Transverse colon (tissue), 4 donors: Measurements from ENCODE around the gene CHIT1. TPM values are rescaled to one million over a fixed set of nuclear protein-coding genes. Genes with fewer than 3 reads are reported as not detected.
A peak's percentile ranks its signal among the peaks of the same experiment; 100 is the strongest.

Experiments
- DNase-seq: peaks from one replicate; pipeline ENCODE4 v3.0.0-alpha.2; 2019
- H3K27ac ChIP-seq, 4 donors: fragments of 200-600 bp; sonication (generic); 2 replicates each; pipeline ENCODE4 v1.5.1; 2016 to 2018; ENCODE audit warnings: inconsistent platforms in 4 of 4
- H3K27me3 ChIP-seq: fragments of 200-600 bp; sonication (generic); 2 replicates; pipeline ENCODE4 v1.5.1; 2017; ENCODE audit warnings: inconsistent platforms
- H3K36me3 ChIP-seq, 4 donors: fragments of 200-600 bp; sonication (generic); 2 replicates each; pipeline ENCODE4 v1.5.1; 2017 to 2019; ENCODE audit warnings: inconsistent platforms in 4 of 4
- H3K4me1 ChIP-seq, 4 donors: fragments of 200-600 bp; sonication (generic); 2 replicates each; pipeline ENCODE4 v1.5.1; 2017 to 2020; ENCODE audit warnings: inconsistent platforms in 4 of 4
- H3K4me3 ChIP-seq, 4 donors: fragments of 200-600 bp; sonication (generic); 1 replicate in 1 of 4; 2 replicates in 3 of 4; pipeline versions ENCODE4 v1.5.1 to v1.6.1; 2017 to 2019; ENCODE audit warnings: inconsistent platforms in 4 of 4
- H3K9me3 ChIP-seq, 2 donors: fragments of 200-600 bp; sonication (generic); 2 replicates each; pipeline ENCODE4 v1.5.1; 2017 to 2019; ENCODE audit warnings: inconsistent platforms in 2 of 2
- EP300 ChIP-seq: sonication (generic); formaldehyde crosslinking; IDR thresholded peaks from one replicate; pipeline ENCODE4 v1.6.1; 2017; ENCODE audit warnings: antibody characterized with exemption, low read depth
- POLR2A ChIP-seq: fragments of 450-650 bp; IDR thresholded peaks from one replicate; pipeline ENCODE4 v1.6.1; 2016; ENCODE audit warnings: antibody characterized with exemption, mild to moderate bottlenecking, moderate library complexity
- POLR2AphosphoS5 ChIP-seq, 3 donors: sonication (generic); formaldehyde crosslinking; IDR thresholded peaks; one replicate each; pipeline ENCODE4 v1.6.1; 2016; ENCODE audit warnings: antibody characterized with exemption in 3 of 3
- WGBS, 2 donors: methylation state at CpG; one replicate each; pipeline ENCODE4 v1.1.5; 2018; ENCODE audit warnings: low coverage in 1 of 2; 5-methylcytosine and 5-hydroxymethylcytosine counted together
- in situ Hi-C, 4 donors: fragments of 200-750 bp; cut with MboI; loops; one replicate each; pipeline versions ENCODE4 v1.15.0 to v1.15.1; 2017; ENCODE audit warnings: low sequenced_read_pairs in 3 of 4, low pct_ligation_motif_present in 1 of 4, low pct_unique_long_range_greater_than_20kb in 1 of 4
- intact Hi-C: fragments of 100-400 bp; cut with DNase I; formaldehyde crosslinking; loops from one replicate; pipeline ENCODE4 v1.15.1; 2023; ENCODE audit warnings: low total_unique reads
- total RNA-seq, 4 donors: library from RNA; depleted of rRNA; stranded (reverse); fragments of >200 nt; gene quantifications; one replicate each; pipeline ENCODE4 v1.1.0, GENCODE V29; 2016
- TF ChIP-seq, protein P1 (sequence below), 5 experiments: fragments of 200-600 bp in 3 of 5; fragments of 450-650 bp in 2 of 5; sonication (generic) in 3 of 5; IDR thresholded peaks; 1 replicate in 2 of 5; 2 replicates in 3 of 5; pipeline ENCODE4 v1.5.1; 2016 to 2017; ENCODE audit warnings: antibody characterized with exemption in 5 of 5, inconsistent platforms in 3 of 5, mild to moderate bottlenecking in 2 of 5, moderate library complexity in 1 of 5

The CHIT1 gene
- total RNA-seq, 4 donors from 2014 or later, result 0.79 TPM; not detected in 3

DNA sequence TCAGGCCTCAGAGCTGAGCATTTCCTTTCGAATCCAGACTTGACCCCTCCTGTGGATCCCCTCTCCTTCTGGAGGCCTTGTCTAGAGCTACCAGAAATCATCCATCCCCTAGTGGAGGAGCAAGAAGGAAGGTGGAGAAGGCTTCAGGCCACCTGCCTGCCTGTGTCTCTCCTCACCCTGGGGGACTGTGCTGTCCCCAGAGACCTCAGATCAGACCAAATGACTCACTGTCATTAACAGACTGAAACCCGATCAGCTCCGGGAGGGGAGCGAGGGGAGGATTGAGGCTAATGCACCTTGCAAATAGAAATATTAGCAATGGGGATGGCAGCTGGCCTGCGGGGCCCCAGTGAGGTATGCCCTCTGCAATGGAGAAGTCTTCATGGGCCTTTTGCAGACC lies 55.9 kb downstream of the CHIT1 start:
- intact Hi-C loops, result no loop called here
- no peaks in the 10 kb centered on the region for H3K36me3 ChIP-seq
- in situ Hi-C loops, result no loop called here
- no peaks in the 10 kb centered on the region for H3K27me3 ChIP-seq
- WGBS, 2 donors, result 67% methylated on average over 5 of the region's 5 CpGs; no CpG with 5 or more reads in 1 of the 2 donors
- H3K4me3 ChIP-seq, result no peak overlapping the region
- H3K27ac ChIP-seq, result no peak overlapping the region
- peaks cover 0 to 7% (median 0%) of the 10 kb centered on the region in 4 donors for H3K4me1 ChIP-seq
- TF ChIP-seq, protein P1, sequence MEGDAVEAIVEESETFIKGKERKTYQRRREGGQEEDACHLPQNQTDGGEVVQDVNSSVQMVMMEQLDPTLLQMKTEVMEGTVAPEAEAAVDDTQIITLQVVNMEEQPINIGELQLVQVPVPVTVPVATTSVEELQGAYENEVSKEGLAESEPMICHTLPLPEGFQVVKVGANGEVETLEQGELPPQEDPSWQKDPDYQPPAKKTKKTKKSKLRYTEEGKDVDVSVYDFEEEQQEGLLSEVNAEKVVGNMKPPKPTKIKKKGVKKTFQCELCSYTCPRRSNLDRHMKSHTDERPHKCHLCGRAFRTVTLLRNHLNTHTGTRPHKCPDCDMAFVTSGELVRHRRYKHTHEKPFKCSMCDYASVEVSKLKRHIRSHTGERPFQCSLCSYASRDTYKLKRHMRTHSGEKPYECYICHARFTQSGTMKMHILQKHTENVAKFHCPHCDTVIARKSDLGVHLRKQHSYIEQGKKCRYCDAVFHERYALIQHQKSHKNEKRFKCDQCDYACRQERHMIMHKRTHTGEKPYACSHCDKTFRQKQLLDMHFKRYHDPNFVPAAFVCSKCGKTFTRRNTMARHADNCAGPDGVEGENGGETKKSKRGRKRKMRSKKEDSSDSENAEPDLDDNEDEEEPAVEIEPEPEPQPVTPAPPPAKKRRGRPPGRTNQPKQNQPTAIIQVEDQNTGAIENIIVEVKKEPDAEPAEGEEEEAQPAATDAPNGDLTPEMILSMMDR (IDR thresholded peaks at IDR 0.05), result no peak
- no peak for TF ChIP-seq POLR2A
- no peak for TF ChIP-seq EP300
- TF ChIP-seq POLR2AphosphoS5 (IDR thresholded peaks at IDR 0.05), result no peak
- no peak for DNase-seq
- no peaks in the 10 kb centered on the region for H3K9me3 ChIP-seq

DNA sequence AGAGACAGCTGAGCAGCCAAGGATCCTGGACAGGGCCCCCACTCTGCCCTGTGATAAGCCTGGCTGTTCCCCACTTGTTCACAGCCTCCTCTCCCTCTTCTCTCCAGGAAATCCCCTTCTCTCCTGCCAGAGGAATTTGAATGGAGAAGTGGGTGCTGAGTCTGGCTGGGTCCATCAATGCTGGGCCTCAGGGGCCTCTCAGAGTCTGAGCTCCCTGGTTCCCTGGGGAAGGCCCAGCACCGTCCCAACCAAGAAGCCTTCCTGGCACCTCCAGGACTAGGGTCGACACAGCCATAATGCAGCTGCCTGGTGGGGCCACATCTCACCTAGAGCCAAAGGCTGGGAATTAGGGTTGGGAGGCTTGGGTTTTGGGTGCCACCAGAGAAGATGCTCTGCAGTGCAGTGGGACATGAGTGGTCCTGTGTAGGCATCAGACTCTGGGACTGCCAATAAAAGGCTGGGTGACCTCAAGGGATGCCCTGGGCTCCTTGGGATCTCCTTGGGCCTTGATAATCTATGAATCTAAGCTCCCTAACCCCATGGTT lies 56.4 kb downstream of the CHIT1 start:
- no peaks in the 10 kb centered on the region for H3K9me3 ChIP-seq
- TF ChIP-seq, protein P1 (IDR thresholded peaks at IDR 0.05), result no peak
- no peak for TF ChIP-seq POLR2AphosphoS5 (IDR thresholded peaks at IDR 0.05)
- no peak for TF ChIP-seq POLR2A
- TF ChIP-seq EP300, result no peak
- in situ Hi-C loops (no loop called here), intact Hi-C loops (no loop called here)
- no peaks in the 10 kb centered on the region for H3K36me3 ChIP-seq
- DNase-seq, result no peak
- H3K4me3 ChIP-seq, result no peak overlapping the region
- H3K27me3 ChIP-seq, result no peaks in the 10 kb centered on the region
- WGBS, 2 donors, result 100% methylated on average over 1 of the region's 2 CpGs; no CpG with 5 or more reads in 1 of the 2 donors
- peaks cover 0 to 7% (median 0%) of the 10 kb centered on the region in 4 donors for H3K4me1 ChIP-seq
- H3K27ac ChIP-seq, result no peak overlapping the region

DNA sequence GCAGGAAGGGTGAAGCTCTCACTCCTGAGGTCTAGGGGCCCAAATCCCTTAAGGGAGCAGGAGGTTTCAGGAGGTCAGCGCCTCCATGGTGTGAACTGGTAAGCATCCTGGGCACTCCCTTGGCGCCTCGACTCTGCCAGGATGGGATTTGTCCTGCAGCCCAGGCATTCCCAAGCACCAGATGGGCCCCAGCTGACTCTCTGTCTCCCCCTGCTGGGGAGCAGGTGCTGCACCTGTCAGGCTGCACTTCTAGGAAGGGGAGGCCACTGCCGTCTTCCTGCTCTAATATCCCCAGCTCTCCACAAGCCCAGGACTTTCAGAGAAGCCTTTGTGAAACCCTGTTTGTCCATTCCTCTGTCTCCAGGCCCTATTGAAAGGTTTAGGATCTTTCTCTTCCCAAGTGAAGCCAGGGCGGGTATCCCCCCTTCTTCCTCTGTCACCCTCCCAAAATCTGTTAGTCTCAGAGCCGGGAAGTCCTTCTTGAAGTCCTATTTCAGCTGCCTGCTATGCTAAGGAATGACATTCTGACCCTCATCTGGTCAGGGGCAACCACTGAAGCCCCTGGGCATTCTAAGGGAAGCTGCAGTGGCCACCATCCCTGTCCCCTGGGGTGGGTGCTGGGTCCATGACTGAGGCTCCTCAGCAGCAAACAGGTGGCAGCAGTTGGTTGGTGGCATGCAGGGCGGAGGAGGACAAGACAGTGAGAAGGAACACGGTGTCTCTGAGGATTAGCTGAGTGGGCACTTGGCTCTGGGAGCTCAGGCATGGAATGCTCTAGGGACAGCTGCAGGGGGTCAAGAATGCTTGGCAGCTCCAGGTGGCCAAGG lies 57.1 kb downstream of the CHIT1 start:
- Histone ChIP-seq H3K4me1 (peaks cover 0 to 7% (median under 1%) of the 10 kb centered on the region in 4 donors), H3K9me3 (no peaks in the 10 kb centered on the region), H3K27me3 (no peaks in the 10 kb centered on the region), H3K36me3 (no peaks in the 10 kb centered on the region), H3K27ac (no peak overlapping the region), H3K4me3 (no peak overlapping the region)
- peak; percentile 72 for DNase-seq
- no peak for TF ChIP-seq EP300
- TF ChIP-seq, protein P1 (IDR thresholded peaks at IDR 0.05), result peak; percentile 74 to 89 (median 84)
- TF ChIP-seq POLR2A, result no peak
- no peak for TF ChIP-seq POLR2AphosphoS5 (IDR thresholded peaks at IDR 0.05)
- intact Hi-C loops, result no loop called here
- 56 to 80% methylated on average over 1 to 6 of the region's 8 CpGs for WGBS, 2 donors
- in situ Hi-C loops, result no loop called here

DNA sequence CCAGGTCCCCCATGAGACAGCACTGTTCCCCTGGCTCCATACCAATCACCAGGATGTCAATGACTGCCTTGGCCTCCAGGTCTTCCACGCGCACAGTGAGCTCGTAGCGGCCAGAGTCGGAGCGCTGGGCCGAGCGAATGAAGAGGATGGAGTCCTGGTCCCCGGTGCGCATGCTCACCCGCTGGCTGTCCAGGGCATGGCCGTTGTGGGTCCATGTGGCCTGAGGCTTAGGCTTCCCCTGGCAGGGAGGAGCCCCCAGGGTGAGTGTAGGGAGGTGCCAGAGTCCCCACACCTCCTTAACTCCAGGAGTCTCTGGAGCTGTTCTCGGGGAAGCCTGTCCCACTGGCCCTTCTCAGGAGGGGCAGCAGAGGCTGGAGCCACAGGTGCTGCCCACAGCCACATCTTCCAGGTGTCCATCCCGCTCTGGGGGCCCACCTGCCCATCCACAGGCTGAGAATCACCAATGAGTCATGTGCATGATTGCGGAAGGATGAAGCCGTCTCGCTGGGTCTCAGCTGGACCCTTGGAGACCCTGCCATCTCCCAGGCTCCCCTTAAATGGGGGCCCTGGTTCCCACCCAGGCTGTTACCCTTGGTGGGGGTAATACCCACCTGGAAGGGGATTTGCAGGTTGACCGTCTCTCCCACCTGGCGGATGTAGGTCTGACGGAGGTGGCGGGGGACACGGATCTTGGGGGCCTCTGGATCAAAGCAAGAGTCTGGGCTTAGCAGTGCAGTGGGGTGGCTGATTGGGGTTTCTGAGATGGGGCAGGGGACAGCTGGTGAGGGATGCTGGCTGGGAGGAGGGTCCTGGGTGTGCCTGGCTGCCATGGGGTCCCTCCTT lies 57.9 kb downstream of the CHIT1 start:
- intact Hi-C loops (loop anchor here (1.0 kb wide), 1 partner anchor 131 kb away; no protein-coding TSS in a partner anchor), in situ Hi-C loops (no loop called here)
- no peak overlapping the region for H3K4me3 ChIP-seq

More for the DNA sequence above, 57.9 kb downstream of the CHIT1 start:
- H3K36me3 ChIP-seq, result no peaks in the 10 kb centered on the region
- no peak overlapping the region for H3K27ac ChIP-seq
- no peaks in the 10 kb centered on the region for H3K9me3 ChIP-seq
- WGBS, 2 donors, result 87% methylated on average over 22 of the region's 22 CpGs; no CpG with 5 or more reads in 1 of the 2 donors
- H3K4me1 ChIP-seq, result peaks cover 0 to 12% (median 4%) of the 10 kb centered on the region in 4 donors
- TF ChIP-seq, protein P1 (IDR thresholded peaks at IDR 0.05), result no peak
- H3K27me3 ChIP-seq, result no peaks in the 10 kb centered on the region
- no peak for DNase-seq
